Measurements from ENCODE around the gene PSIP1.
"Not testable (repeated sequence)": the region's sequence is repeated elsewhere in the genome, so short reads cannot be mapped to it uniquely, and the experiment has no call there.

- TF ChIP-seq, protein P1, sequence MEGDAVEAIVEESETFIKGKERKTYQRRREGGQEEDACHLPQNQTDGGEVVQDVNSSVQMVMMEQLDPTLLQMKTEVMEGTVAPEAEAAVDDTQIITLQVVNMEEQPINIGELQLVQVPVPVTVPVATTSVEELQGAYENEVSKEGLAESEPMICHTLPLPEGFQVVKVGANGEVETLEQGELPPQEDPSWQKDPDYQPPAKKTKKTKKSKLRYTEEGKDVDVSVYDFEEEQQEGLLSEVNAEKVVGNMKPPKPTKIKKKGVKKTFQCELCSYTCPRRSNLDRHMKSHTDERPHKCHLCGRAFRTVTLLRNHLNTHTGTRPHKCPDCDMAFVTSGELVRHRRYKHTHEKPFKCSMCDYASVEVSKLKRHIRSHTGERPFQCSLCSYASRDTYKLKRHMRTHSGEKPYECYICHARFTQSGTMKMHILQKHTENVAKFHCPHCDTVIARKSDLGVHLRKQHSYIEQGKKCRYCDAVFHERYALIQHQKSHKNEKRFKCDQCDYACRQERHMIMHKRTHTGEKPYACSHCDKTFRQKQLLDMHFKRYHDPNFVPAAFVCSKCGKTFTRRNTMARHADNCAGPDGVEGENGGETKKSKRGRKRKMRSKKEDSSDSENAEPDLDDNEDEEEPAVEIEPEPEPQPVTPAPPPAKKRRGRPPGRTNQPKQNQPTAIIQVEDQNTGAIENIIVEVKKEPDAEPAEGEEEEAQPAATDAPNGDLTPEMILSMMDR (IDR thresholded peaks at IDR 0.05), result not testable (repeated sequence)
- TF ChIP-seq, protein P2, sequence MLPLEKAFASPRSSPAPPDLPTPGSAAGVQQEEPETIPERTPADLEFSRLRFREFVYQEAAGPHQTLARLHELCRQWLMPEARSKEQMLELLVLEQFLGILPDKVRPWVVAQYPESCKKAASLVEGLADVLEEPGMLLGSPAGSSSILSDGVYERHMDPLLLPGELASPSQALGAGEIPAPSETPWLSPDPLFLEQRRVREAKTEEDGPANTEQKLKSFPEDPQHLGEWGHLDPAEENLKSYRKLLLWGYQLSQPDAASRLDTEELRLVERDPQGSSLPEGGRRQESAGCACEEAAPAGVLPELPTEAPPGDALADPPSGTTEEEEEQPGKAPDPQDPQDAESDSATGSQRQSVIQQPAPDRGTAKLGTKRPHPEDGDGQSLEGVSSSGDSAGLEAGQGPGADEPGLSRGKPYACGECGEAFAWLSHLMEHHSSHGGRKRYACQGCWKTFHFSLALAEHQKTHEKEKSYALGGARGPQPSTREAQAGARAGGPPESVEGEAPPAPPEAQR (CRISPR knock-in tag; IDR thresholded peaks at IDR 0.05), result not testable (repeated sequence)
- not testable (repeated sequence) for TF ChIP-seq FOXJ3 (CRISPR knock-in tag; IDR thresholded peaks at IDR 0.05; ENCODE audit: borderline replicate concordance); USF2 (CRISPR knock-in tag; IDR thresholded peaks at IDR 0.05); ZNF425 (CRISPR knock-in tag; conservative IDR thresholded peaks at IDR 0.05); ESRRA (CRISPR knock-in tag; IDR thresholded peaks at IDR 0.05; ENCODE audit: borderline replicate concordance); NFE2L1 (CRISPR knock-in tag; IDR thresholded peaks at IDR 0.05); MAX (CRISPR knock-in tag; IDR thresholded peaks at IDR 0.05)
Observed at GRCh38 chr9:15442264-15442663, 68.5 kb downstream of the PSIP1 start.

Data from WTC11 (cell line).